NCI-H1092 (cell line): ENCODE data around the gene TCEANC.

Experiments
- DNase-seq: peaks from one replicate; lab custom pipeline; 2025; lab: John Stamatoyannopoulos, UW

The TCEANC gene

GRCh38 chrX:13691841-13692371, 39.0 kb downstream of the TCEANC start:
- no peak for DNase-seq

GRCh38 chrX:13692771-13693231, 39.9 kb downstream of the TCEANC start:
- no peak for DNase-seq

DNA sequence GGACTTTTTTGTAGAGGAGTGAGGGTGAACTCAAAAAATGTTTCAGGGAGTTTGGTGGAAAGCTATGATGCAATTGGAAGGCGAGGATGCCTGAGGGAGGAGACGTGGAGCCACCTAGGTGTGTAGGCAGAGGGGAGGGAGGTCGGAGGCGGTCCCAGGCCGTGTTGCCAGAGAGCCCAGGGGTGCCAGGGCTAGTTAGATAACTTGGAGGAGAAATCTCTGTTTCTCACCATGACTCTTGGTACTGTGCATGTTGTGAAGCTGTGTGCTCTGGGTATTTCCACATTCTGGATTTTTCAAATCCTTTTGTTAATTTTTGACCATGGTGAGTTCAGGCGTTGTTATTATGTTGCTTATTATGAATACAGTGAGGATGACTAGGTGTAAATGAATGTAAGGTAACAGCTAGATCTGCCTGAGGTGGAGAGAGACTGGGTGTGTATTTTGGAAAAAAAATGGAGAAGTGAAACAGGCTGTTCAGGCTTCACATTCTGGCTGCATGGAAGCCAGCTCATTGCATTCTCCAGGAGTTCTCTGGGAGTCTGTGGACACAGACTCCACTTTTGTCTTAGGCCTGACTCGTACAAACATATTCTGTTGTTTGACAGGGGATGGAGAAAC, 40.5 kb downstream of the TCEANC start:
- no peak for DNase-seq

GRCh38 chrX:13694359-13694758, 41.4 kb downstream of the TCEANC start:
- no peak for DNase-seq

- no peak for DNase-seq
Observed at GRCh38 chrX:13694983-13695382, 42.0 kb downstream of the TCEANC start.

DNA sequence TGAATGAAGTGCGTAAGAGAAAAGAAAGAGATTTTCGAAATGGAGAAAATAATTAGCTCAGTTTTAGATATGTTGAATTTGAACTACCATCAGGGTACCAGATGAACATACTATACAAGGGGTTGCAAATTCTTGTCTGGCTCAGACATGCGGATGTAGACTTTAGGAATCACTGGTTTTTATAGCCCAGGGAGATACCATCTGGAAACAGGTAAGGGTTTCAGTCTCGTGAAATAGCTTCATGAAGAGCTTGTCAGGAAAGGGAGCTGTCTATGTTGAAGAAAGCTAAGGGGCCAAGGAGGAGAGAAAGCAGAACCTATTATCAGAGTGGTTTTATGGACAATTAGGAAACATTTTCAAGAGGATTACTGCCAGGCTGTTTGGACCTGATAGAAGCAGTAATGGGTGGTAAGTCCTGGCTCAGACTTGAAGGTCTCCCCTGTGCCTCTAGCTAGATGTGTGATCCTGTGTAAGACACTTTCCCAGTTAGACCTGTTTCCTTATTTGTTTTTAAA, 42.7 kb downstream of the TCEANC start:
- DNase-seq: no peak

GRCh38 chrX:13697455-13697854, 44.5 kb downstream of the TCEANC start:
- DNase-seq: no peak

GRCh38 chrX:13697976-13698375, 45.0 kb downstream of the TCEANC start:
- DNase-seq: no peak

DNA sequence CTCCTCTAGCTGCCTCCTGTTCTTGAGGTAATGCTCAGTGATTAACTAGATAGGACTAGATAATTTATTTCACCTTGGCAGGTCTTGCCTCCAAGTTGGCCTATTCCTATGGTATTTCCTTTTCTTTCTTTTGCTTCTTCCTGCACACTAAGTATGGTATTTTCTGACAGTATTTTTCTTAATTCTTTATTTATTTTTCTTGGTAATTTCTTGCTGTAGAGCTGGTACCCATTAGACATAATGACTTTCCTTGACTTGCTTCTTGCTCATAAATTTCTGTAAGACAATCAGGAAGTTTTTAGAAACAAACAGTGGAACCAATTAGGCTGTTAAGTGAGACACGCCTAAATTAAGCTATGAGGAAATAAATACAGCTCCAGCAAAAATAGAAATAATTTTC, 45.5 kb downstream of the TCEANC start:
- no peak for DNase-seq

- DNase-seq: no peak
Observed at GRCh38 chrX:13699183-13699826, 46.4 kb downstream of the TCEANC start.

- no peak for DNase-seq
Observed at GRCh38 chrX:13700380-13700779, 47.4 kb downstream of the TCEANC start.

DNA sequence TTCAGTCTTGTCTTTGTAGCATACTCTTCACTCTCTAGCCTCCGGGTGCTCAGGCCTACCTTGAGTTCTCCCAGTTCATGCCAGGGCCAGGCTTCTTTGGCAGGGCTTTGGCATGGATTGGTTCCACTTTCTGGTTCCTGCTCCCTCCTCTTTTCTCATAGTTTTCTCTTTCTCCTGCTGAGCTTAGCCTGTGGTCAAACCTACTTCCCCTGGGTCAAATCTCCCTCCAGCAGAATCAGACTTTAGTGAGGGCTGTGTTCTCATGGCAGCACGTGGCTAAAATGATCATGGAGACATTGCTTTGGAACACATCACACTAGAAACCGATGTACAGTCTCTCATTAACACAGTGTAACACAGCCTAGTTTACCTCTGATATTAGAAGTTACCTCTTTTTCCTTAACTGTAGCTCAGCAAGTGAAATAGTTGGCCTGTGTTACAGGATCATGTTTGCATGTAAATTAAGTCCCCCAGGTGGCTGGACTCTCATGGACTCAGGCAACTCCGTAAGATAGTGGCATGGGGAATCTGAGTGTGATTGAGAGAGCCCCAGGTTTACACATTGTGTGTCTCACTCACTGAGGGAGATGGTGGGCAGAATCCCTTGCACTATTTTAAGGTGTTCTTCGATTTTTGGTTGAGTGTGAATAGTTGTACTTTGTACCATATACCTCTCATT, 49.3 kb downstream of the TCEANC start:
- DNase-seq: no peak

- no peak for DNase-seq
Observed at GRCh38 chrX:13703135-13703534, 50.2 kb downstream of the TCEANC start.

DNA sequence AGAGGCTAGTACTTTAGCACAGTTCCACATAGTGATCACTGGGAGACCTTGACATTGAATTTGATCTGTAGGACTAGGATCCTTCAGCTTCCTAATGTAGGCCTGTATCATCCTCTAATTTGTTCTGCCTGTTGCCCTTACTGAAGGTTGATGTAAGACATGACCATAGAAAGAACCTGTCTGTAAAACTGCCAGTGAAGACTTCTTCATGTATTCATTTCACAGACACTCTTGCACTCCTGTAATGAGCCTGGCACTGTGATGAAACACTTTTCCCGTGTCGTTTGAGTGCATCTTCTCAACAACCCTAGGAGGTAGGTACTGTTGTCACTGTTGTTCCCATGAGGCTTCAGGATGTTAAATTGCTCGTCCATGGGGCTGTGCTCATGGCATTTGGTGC, 50.6 kb downstream of the TCEANC start:
- no peak for DNase-seq

DNA sequence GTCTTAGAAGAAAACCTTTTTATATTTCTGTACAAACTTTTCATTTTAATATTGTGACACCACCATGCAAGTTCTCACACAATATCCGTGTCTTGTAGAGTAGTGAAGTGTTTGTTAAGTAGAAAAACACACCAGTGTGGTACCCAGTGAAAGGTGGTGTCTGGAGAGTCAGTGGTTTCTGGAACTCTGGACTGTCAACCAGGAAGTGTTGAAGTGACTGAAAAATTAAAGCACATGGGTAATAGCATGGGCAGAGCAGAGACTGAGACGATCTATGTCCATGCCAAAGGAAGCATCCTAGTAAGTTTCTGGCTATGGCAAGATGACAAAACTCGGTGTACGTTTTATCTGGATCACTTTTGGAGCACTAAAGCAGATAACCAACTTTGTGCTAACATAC, 58.2 kb downstream of the TCEANC start:
- DNase-seq: no peak
